ENCODE measurements around the gene WWOX. TPM values are rescaled to one million over a fixed set of nuclear protein-coding genes. Genes with fewer than 3 reads are reported as not detected.

The WWOX gene
- total RNA-seq, 1 experiment from 2014 or later = 35.6 TPM

DNA sequence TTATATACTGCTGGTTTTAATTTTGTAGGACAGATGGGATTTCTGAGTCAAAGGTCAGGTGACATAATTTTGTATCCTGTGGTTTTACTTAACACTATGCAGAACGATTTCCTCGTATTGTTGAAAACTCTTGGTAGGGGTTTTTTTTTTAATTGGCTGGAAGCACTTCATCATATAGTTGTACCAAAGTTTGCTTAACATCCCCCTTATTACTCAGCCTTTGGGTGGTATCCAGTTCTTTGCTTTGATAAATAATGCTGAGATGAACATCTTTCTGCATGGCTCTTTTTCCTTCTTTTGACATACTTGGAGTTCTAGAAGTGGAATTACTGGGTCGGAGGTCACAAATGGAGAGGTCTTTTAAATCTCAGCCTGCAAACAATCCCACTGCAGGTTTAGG is 1082.0 kb downstream of the WWOX start:
- Histone ChIP-seq H2AFZ (no peak overlapping the region), H3K79me2 (ENCODE audit: low read depth) (no peaks in the 10 kb centered on the region), H3K9me2 (ENCODE audit: insufficient read depth) (no peaks in the 10 kb centered on the region), H3K4me2 (no peak overlapping the region), H3K4me3 (no peak overlapping the region), H3K4me1 (replicated peaks; ENCODE audit: insufficient read depth) (no peaks in the 10 kb centered on the region), H4K20me1 (ENCODE audit: insufficient read depth) (no peaks in the 10 kb centered on the region), H3F3A (ENCODE audit: insufficient read depth, low read depth) (no peaks in the 10 kb centered on the region), H3K27ac (no peak overlapping the region), H3K36me3 (ENCODE audit: low read depth) (no peaks in the 10 kb centered on the region), H3K9me3 (ENCODE audit: insufficient read depth, low read depth) (no peaks in the 10 kb centered on the region), H3K27me3 (ENCODE audit: insufficient read depth, low read depth) (no peaks in the 10 kb centered on the region)
- no TSS peak for BruUV-seq (replicated peaks)
- DNase-seq = no peak
- ChIA-PET CTCF (no interaction called here), POLR2A (ENCODE audit: unreplicated experiment) (no interaction called here)
- intact Hi-C loops (cut with micrococcal nuclease; ENCODE audit: unreplicated experiment) = no loop called here
- TF ChIP-seq, protein P1, sequence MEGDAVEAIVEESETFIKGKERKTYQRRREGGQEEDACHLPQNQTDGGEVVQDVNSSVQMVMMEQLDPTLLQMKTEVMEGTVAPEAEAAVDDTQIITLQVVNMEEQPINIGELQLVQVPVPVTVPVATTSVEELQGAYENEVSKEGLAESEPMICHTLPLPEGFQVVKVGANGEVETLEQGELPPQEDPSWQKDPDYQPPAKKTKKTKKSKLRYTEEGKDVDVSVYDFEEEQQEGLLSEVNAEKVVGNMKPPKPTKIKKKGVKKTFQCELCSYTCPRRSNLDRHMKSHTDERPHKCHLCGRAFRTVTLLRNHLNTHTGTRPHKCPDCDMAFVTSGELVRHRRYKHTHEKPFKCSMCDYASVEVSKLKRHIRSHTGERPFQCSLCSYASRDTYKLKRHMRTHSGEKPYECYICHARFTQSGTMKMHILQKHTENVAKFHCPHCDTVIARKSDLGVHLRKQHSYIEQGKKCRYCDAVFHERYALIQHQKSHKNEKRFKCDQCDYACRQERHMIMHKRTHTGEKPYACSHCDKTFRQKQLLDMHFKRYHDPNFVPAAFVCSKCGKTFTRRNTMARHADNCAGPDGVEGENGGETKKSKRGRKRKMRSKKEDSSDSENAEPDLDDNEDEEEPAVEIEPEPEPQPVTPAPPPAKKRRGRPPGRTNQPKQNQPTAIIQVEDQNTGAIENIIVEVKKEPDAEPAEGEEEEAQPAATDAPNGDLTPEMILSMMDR (conservative IDR thresholded peaks at IDR 0.05) = no peak
- no peak for TF ChIP-seq EZH2 (IDR thresholded peaks at IDR 0.05; ENCODE audit: low read depth)

DNA sequence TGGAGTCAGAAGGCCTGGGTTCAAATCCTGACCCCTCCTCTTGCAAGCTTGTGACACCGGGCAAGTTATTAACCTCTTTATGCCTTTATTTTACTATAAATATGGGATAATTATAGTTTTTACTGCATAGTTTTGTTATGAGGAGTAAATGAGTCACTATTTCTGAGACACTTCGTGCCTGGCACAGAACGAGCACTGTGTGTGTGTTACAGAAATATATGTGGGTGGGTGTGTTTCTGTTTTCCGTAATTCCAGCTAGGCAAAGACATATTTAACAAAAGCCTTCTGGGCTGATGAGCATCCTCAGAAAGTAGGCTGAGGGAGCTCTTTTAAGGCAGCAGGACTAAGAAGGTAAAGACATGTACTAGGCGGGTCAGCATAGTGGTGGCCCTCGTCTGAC is 1083.2 kb downstream of the WWOX start:
- Histone ChIP-seq H4K20me1 (ENCODE audit: insufficient read depth) (no peaks in the 10 kb centered on the region), H3K4me3 (no peak overlapping the region), H3K4me2 (no peak overlapping the region), H3K9me2 (ENCODE audit: insufficient read depth) (no peaks in the 10 kb centered on the region), H3K4me1 (replicated peaks; ENCODE audit: insufficient read depth) (no peaks in the 10 kb centered on the region), H3K27ac (no peak overlapping the region), H2AFZ (no peak overlapping the region), H3K79me2 (ENCODE audit: low read depth) (no peaks in the 10 kb centered on the region), H3K9me3 (ENCODE audit: insufficient read depth, low read depth) (no peaks in the 10 kb centered on the region), H3F3A (ENCODE audit: insufficient read depth, low read depth) (no peaks in the 10 kb centered on the region), H3K36me3 (ENCODE audit: low read depth) (no peaks in the 10 kb centered on the region), H3K27me3 (ENCODE audit: insufficient read depth, low read depth) (no peaks in the 10 kb centered on the region)
- no TSS peak for BruUV-seq (replicated peaks)
- ChIA-PET CTCF (no interaction called here), POLR2A (ENCODE audit: unreplicated experiment) (no interaction called here)
- DNase-seq = no peak
- TF ChIP-seq, protein P1 (conservative IDR thresholded peaks at IDR 0.05) = no peak
- no peak for TF ChIP-seq EZH2 (IDR thresholded peaks at IDR 0.05; ENCODE audit: low read depth)
- intact Hi-C loops (cut with micrococcal nuclease; ENCODE audit: unreplicated experiment) = no loop called here

DNA sequence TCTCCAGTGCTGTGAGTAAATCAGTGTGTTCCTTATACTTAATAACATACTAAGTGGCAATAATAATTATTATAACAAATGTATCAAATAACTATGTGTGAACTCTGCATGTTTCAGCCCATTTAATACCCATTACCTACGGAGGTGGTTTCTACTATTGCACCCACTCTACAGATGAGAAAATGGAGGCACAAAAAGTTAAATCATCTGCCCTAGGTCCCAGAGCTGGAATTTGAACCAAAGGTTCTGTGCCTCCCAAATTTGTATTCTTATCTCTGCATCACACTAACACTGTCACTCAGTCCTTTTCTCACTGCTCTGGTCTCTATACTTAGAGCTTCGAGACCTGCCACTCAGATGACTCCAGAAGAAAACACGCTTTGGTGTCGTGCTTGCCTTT is 1084.1 kb downstream of the WWOX start:
- intact Hi-C loops (cut with micrococcal nuclease; ENCODE audit: unreplicated experiment) = no loop called here
- Histone ChIP-seq H3K4me2 (no peak overlapping the region), H3K36me3 (ENCODE audit: low read depth) (no peaks in the 10 kb centered on the region), H3K4me3 (no peak overlapping the region), H3K4me1 (replicated peaks; ENCODE audit: insufficient read depth) (no peaks in the 10 kb centered on the region), H3K27me3 (ENCODE audit: insufficient read depth, low read depth) (no peaks in the 10 kb centered on the region), H3K27ac (no peak overlapping the region), H3K9me3 (ENCODE audit: insufficient read depth, low read depth) (no peaks in the 10 kb centered on the region), H3K79me2 (ENCODE audit: low read depth) (no peaks in the 10 kb centered on the region), H3F3A (ENCODE audit: insufficient read depth, low read depth) (no peaks in the 10 kb centered on the region), H2AFZ (no peak overlapping the region), H4K20me1 (ENCODE audit: insufficient read depth) (no peaks in the 10 kb centered on the region), H3K9me2 (ENCODE audit: insufficient read depth) (no peaks in the 10 kb centered on the region)
- POLR2A ChIA-PET (ENCODE audit: unreplicated experiment) = no interaction called here
- DNase-seq = no peak
- no peak for TF ChIP-seq EZH2 (IDR thresholded peaks at IDR 0.05; ENCODE audit: low read depth)
- TF ChIP-seq, protein P1 (conservative IDR thresholded peaks at IDR 0.05) = no peak
- no TSS peak for BruUV-seq (replicated peaks)
- CTCF ChIA-PET = no interaction called here

All from PC-9 (cell line).